ENCODE results near the gene EHMT1.

- no peak for TF ChIP-seq CTCF (IDR thresholded peaks at IDR 0.05)
- no peak for TF ChIP-seq POLR2A (IDR thresholded peaks at IDR 0.05)
- no peak for TF ChIP-seq POLR2AphosphoS5 (IDR thresholded peaks at IDR 0.05)
- TF ChIP-seq EP300 (IDR thresholded peaks at IDR 0.05) = no peak
Measured at GRCh38 chr9:137691646-137692351, 73.0 kb downstream of the EHMT1 start.
